ENCODE measurements around the gene KRTAP5-3. TPM values are rescaled to one million over a fixed set of nuclear protein-coding genes. Genes with fewer than 3 reads are reported as not detected.
"Not testable (repeated sequence)": the region's sequence is repeated elsewhere in the genome, so short reads cannot be mapped to it uniquely, and the experiment has no call there.

The KRTAP5-3 gene
- total and polyA plus RNA-seq, 2 donors (not counting 1 experiment from before 2014, with no cell fraction given), result not detected

GRCh38 chr11:1600626-1601025 lies 7.6 kb downstream of the KRTAP5-3 start:
- Mint-ChIP-seq H3K4me3 (no peak overlapping the region), H3K27me3 (peaks cover 47% of the 10 kb centered on the region), H3K9me3 (ENCODE audit: insufficient read depth) (no peaks in the 10 kb centered on the region), H3K27ac (no peak overlapping the region), H3K4me1 (peaks cover 10% of the 10 kb centered on the region)
- CTCF ChIA-PET, result interaction anchor here (0.8 to 1.1 kb wide), 2 partner anchors 14 to 26 kb away, joined by 4 to 5 read pairs; no protein-coding TSS in a partner anchor
- DNase-seq (no peak), ATAC-seq (ENCODE audit: low read depth) (no peak)
- H4K20me1 ChIP-seq (ENCODE audit: control insufficient read depth, insufficient read depth, low read length, poor library complexity, severe bottlenecking), result no peaks in the 10 kb centered on the region
- H3K4me3 ChIP-seq (ENCODE audit: control extremely low read depth in 1 of 5, extremely low read depth in 1 of 5, insufficient read depth in 1 of 5, low read depth in 2 of 5, low read length in 4 of 5), result no peak overlapping the region
- intact Hi-C loops (cut with micrococcal nuclease), result no loop called here
- no peaks in the 10 kb centered on the region for H3K9me3 ChIP-seq (ENCODE audit: control extremely low read depth in 1 of 3, control insufficient read depth in 2 of 3, insufficient read depth in 1 of 3, low read length in 2 of 3)
- no peak overlapping the region for H3K9ac ChIP-seq (ENCODE audit: low read length)
- POLR2A ChIA-PET, result no interaction called here
- H3K4me2 ChIP-seq (replicated peaks; ENCODE audit: low read depth, low read length, poor library complexity, severe bottlenecking), result no peak overlapping the region
- H3K79me2 ChIP-seq (ENCODE audit: control insufficient read depth, insufficient read depth, low read length), result no peaks in the 10 kb centered on the region
- H3K27ac ChIP-seq (ENCODE audit: low read length in 2 of 2), result no peak overlapping the region
- peaks cover 0 to 7% of the 10 kb centered on the region in 2 donors for H3K4me1 ChIP-seq (ENCODE audit: control insufficient read depth in 2 of 2, insufficient read depth in 2 of 2, low read length in 2 of 2)
- peaks cover 0 to 16% (median 4%) of the 10 kb centered on the region in 4 experiments for H3K27me3 ChIP-seq (replicated peaks in 1 of 4; ENCODE audit: control extremely low read depth in 1 of 4, control insufficient read depth in 3 of 4, insufficient read depth in 4 of 4, low read length in 3 of 4)
- TF ChIP-seq, protein P1, sequence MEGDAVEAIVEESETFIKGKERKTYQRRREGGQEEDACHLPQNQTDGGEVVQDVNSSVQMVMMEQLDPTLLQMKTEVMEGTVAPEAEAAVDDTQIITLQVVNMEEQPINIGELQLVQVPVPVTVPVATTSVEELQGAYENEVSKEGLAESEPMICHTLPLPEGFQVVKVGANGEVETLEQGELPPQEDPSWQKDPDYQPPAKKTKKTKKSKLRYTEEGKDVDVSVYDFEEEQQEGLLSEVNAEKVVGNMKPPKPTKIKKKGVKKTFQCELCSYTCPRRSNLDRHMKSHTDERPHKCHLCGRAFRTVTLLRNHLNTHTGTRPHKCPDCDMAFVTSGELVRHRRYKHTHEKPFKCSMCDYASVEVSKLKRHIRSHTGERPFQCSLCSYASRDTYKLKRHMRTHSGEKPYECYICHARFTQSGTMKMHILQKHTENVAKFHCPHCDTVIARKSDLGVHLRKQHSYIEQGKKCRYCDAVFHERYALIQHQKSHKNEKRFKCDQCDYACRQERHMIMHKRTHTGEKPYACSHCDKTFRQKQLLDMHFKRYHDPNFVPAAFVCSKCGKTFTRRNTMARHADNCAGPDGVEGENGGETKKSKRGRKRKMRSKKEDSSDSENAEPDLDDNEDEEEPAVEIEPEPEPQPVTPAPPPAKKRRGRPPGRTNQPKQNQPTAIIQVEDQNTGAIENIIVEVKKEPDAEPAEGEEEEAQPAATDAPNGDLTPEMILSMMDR (IDR thresholded peaks at IDR 0.05), result no peak
- no peak for TF ChIP-seq EZH2 (IDR thresholded peaks at IDR 0.05; ENCODE audit: borderline replicate concordance, insufficient read depth, low read depth, low read length, poor library complexity, severe bottlenecking)
- H2AFZ ChIP-seq (ENCODE audit: insufficient read depth, low read depth, low read length, poor library complexity, severe bottlenecking), result no peak overlapping the region
- WGBS (ENCODE audit: insufficient coverage), result 100% methylated on average over 1 of the region's 5 CpGs
- no peaks in the 10 kb centered on the region for H3K36me3 ChIP-seq (replicated peaks in 1 of 2; ENCODE audit: control extremely low read depth in 1 of 2, control insufficient read depth in 1 of 2, extremely low read depth in 1 of 2, insufficient read depth in 2 of 2, low read length in 1 of 2)

DNA sequence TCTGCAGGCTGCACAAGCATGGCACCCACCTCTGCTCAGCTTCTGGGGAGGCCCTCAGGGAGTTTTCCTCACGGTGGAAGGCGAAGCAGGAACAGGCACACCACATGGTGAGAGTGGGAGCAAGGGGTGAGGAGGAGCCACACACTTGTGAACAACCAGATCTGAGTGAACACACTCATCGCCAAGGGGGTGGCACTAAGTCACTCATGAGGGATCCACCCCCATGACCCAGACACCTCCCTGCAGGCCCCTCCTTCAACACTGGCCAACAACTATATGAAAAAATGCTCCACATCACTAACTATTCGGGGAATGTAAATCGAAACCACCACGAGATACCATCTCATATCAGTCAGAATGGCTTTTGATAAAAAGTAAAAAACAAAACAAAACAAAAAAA lies 9.4 kb downstream of the KRTAP5-3 start:
- no peak overlapping the region for H3K4me3 Mint-ChIP-seq
- Histone ChIP-seq H2AFZ (ENCODE audit: insufficient read depth, low read depth, low read length, poor library complexity, severe bottlenecking) (no peak overlapping the region), H3K36me3 (replicated peaks in 1 of 2; ENCODE audit: control extremely low read depth in 1 of 2, control insufficient read depth in 1 of 2, extremely low read depth in 1 of 2, insufficient read depth in 2 of 2, low read length in 1 of 2) (no peaks in the 10 kb centered on the region), H3K4me2 (replicated peaks; ENCODE audit: low read depth, low read length, poor library complexity, severe bottlenecking) (no peak overlapping the region), H3K27me3 (replicated peaks in 1 of 4; ENCODE audit: control extremely low read depth in 1 of 4, control insufficient read depth in 3 of 4, insufficient read depth in 4 of 4, low read length in 3 of 4) (peaks cover 0 to 19% (median 4%) of the 10 kb centered on the region in 4 experiments), H3K27ac (ENCODE audit: low read length in 2 of 2) (no peak overlapping the region), H3K9ac (ENCODE audit: low read length) (no peak overlapping the region), H3K9me3 (ENCODE audit: control extremely low read depth in 1 of 3, control insufficient read depth in 2 of 3, insufficient read depth in 1 of 3, low read length in 2 of 3) (no peaks in the 10 kb centered on the region), H3K79me2 (ENCODE audit: control insufficient read depth, insufficient read depth, low read length) (no peaks in the 10 kb centered on the region), H3K4me1 (ENCODE audit: control insufficient read depth in 2 of 2, insufficient read depth in 2 of 2, low read length in 2 of 2) (no peaks in the 10 kb centered on the region), H4K20me1 (ENCODE audit: control insufficient read depth, insufficient read depth, low read length, poor library complexity, severe bottlenecking) (no peaks in the 10 kb centered on the region), H3K4me3 (ENCODE audit: control extremely low read depth in 1 of 5, extremely low read depth in 1 of 5, insufficient read depth in 1 of 5, low read depth in 2 of 5, low read length in 4 of 5) (no peak overlapping the region)
- peaks cover 12% of the 10 kb centered on the region for H3K4me1 Mint-ChIP-seq
- POLR2A ChIA-PET, result no interaction called here
- CTCF ChIA-PET, result interaction anchor here (0.7 to 1.5 kb wide), 2 partner anchors 24 to 28 kb away, joined by 3 to 6 read pairs; no protein-coding TSS in a partner anchor
- TF ChIP-seq EZH2 (IDR thresholded peaks at IDR 0.05; ENCODE audit: borderline replicate concordance, insufficient read depth, low read depth, low read length, poor library complexity, severe bottlenecking), result no peak
- TF ChIP-seq, protein P1 (IDR thresholded peaks at IDR 0.05), result no peak
- no peak for DNase-seq
- peaks cover 52% of the 10 kb centered on the region for H3K27me3 Mint-ChIP-seq
- no peaks in the 10 kb centered on the region for H3K9me3 Mint-ChIP-seq (ENCODE audit: insufficient read depth)
- no peak overlapping the region for H3K27ac Mint-ChIP-seq
- 92% methylated on average over 2 of the region's 6 CpGs for WGBS (ENCODE audit: insufficient coverage)
- intact Hi-C loops (cut with micrococcal nuclease), result no loop called here
- no peak for ATAC-seq (ENCODE audit: low read depth)

DNA sequence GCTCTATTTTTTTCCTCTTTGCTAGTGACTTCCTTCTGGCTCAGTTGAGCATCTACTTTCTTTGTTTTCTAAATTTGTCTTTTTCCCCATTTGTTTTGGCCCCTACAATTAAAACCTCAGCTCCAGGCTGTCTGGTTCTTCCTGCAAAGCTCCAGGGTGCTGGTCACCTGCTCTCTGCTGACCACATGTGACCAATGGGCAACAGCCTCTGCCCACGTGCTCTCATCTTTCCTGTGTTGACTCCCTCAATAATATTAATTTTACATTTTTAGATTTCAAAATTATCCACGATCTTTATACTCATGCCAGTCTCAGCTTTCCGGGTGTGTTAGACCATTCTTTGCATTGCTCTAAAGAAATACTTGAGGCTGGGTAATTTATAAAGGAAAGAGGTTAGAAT lies 9.9 kb downstream of the KRTAP5-3 start:
- H3K27ac Mint-ChIP-seq; H3K79me2 ChIP-seq (ENCODE audit: control insufficient read depth, insufficient read depth, low read length); DNase-seq; H3K9ac ChIP-seq (ENCODE audit: low read length); H3K4me2 ChIP-seq (replicated peaks; ENCODE audit: low read depth, low read length, poor library complexity, severe bottlenecking); H3K36me3 ChIP-seq (replicated peaks in 1 of 2; ENCODE audit: control extremely low read depth in 1 of 2, control insufficient read depth in 1 of 2, extremely low read depth in 1 of 2, insufficient read depth in 2 of 2, low read length in 1 of 2); POLR2A ChIA-PET; H3K4me1 ChIP-seq (ENCODE audit: control insufficient read depth in 2 of 2, insufficient read depth in 2 of 2, low read length in 2 of 2); intact Hi-C loops (cut with micrococcal nuclease); H2AFZ ChIP-seq (ENCODE audit: insufficient read depth, low read depth, low read length, poor library complexity, severe bottlenecking); H4K20me1 ChIP-seq (ENCODE audit: control insufficient read depth, insufficient read depth, low read length, poor library complexity, severe bottlenecking); H3K27ac ChIP-seq (ENCODE audit: low read length in 2 of 2); H3K9me3 ChIP-seq (ENCODE audit: control extremely low read depth in 1 of 3, control insufficient read depth in 2 of 3, insufficient read depth in 1 of 3, low read length in 2 of 3); H3K9me3 Mint-ChIP-seq (ENCODE audit: insufficient read depth); H3K4me3 ChIP-seq (ENCODE audit: control extremely low read depth in 1 of 5, extremely low read depth in 1 of 5, insufficient read depth in 1 of 5, low read depth in 2 of 5, low read length in 4 of 5); H3K4me3 Mint-ChIP-seq; ATAC-seq (ENCODE audit: low read depth): not testable (repeated sequence)
- peaks cover 0 to 19% (median 4%) of the 10 kb centered on the region in 4 experiments for H3K27me3 ChIP-seq (replicated peaks in 1 of 4; ENCODE audit: control extremely low read depth in 1 of 4, control insufficient read depth in 3 of 4, insufficient read depth in 4 of 4, low read length in 3 of 4)
- peaks cover 12% of the 10 kb centered on the region for H3K4me1 Mint-ChIP-seq
- peaks cover 52% of the 10 kb centered on the region for H3K27me3 Mint-ChIP-seq
- WGBS (ENCODE audit: insufficient coverage), result no CpG with 5 or more reads among the region's 3 CpGs
- CTCF ChIA-PET, result interaction anchor here (1.0 to 1.5 kb wide), 2 partner anchors 23 to 41 kb away, joined by 3 to 6 read pairs; no protein-coding TSS in a partner anchor
